ENCODE data around the gene CEMIP.

Gene CEMIP

GRCh38 chr15:80921736-80922410 is 142.7 kb downstream of the CEMIP start:
- no peak for DNase-seq (ENCODE audit: low read depth in 1 of 2, low spot score in 1 of 2)
- no peak for TF ChIP-seq SPI1 (IDR thresholded peaks at IDR 0.05; ENCODE audit: borderline replicate concordance, low read depth)
- no peak for TF ChIP-seq CTCF (IDR thresholded peaks at IDR 0.05; ENCODE audit: insufficient read depth, low read length)
- TF ChIP-seq POLR2AphosphoS5 (IDR thresholded peaks at IDR 0.05; ENCODE audit: low read depth) = no peak
- no peak for TF ChIP-seq GABPA (IDR thresholded peaks at IDR 0.05; ENCODE audit: low read depth)
- no peak for TF ChIP-seq REST (IDR thresholded peaks at IDR 0.05; ENCODE audit: insufficient replicate concordance, low read depth)
- Histone ChIP-seq H3K27ac (replicated peaks) (no peak overlapping the region), H3K4me3 (replicated peaks; ENCODE audit: insufficient read depth, low read length) (no peak overlapping the region), H3K27me3 (ENCODE audit: insufficient read depth, poor library complexity, severe bottlenecking) (no peaks in the 10 kb centered on the region)

GRCh38 chr15:80923668-80924067 is 144.5 kb downstream of the CEMIP start:
- Histone ChIP-seq H3K4me3 (replicated peaks; ENCODE audit: insufficient read depth, low read length) (no peak overlapping the region), H3K27me3 (ENCODE audit: insufficient read depth, poor library complexity, severe bottlenecking) (no peaks in the 10 kb centered on the region), H3K27ac (replicated peaks) (no peak overlapping the region)
- DNase-seq (ENCODE audit: low read depth in 1 of 2, low spot score in 1 of 2) = no peak
- TF ChIP-seq CTCF (IDR thresholded peaks at IDR 0.05; ENCODE audit: insufficient read depth, low read length) (no peak), POLR2AphosphoS5 (IDR thresholded peaks at IDR 0.05; ENCODE audit: low read depth) (no peak), GABPA (IDR thresholded peaks at IDR 0.05; ENCODE audit: low read depth) (no peak), REST (IDR thresholded peaks at IDR 0.05; ENCODE audit: insufficient replicate concordance, low read depth) (no peak), SPI1 (IDR thresholded peaks at IDR 0.05; ENCODE audit: borderline replicate concordance, low read depth) (no peak)

GRCh38 chr15:80924278-80924677 is 145.1 kb downstream of the CEMIP start:
- no peaks in the 10 kb centered on the region for H3K27me3 ChIP-seq (ENCODE audit: insufficient read depth, poor library complexity, severe bottlenecking)
- DNase-seq (ENCODE audit: low read depth in 1 of 2, low spot score in 1 of 2) = no peak
- no peak overlapping the region for H3K27ac ChIP-seq (replicated peaks)
- TF ChIP-seq CTCF (IDR thresholded peaks at IDR 0.05; ENCODE audit: insufficient read depth, low read length) (no peak), GABPA (IDR thresholded peaks at IDR 0.05; ENCODE audit: low read depth) (no peak), REST (IDR thresholded peaks at IDR 0.05; ENCODE audit: insufficient replicate concordance, low read depth) (no peak), POLR2AphosphoS5 (IDR thresholded peaks at IDR 0.05; ENCODE audit: low read depth) (no peak), SPI1 (IDR thresholded peaks at IDR 0.05; ENCODE audit: borderline replicate concordance, low read depth) (no peak)
- H3K4me3 ChIP-seq (replicated peaks; ENCODE audit: insufficient read depth, low read length) = no peak overlapping the region

All from HL-60 (cell line).